Pancreas (tissue), 10 donors: ENCODE results near the gene TBC1D14. TPM values are rescaled to one million over a fixed set of nuclear protein-coding genes. Genes with fewer than 3 reads are reported as not detected.

Experiments
- ATAC-seq, 4 donors: fragments of 200-7000 bp; cut with Tn5 transposase; one replicate each; pipeline versions ENCODE4 v1.8.0 to v1.9.1; 2020; ENCODE audit warnings: mild to moderate bottlenecking in 4 of 4, moderate library complexity in 4 of 4
- DNase-seq, 6 donors: peaks; one replicate each; pipeline ENCODE4 v3.0.0-alpha.2; 2020
- FAIRE-seq: peaks from 2 replicates; lab custom pipeline; 2012; peaks lifted over from hg19 to GRCh38; lab: Jason Lieb, UNC
- H3K27ac ChIP-seq, 4 donors: fragments of 200-600 bp; sonication (generic); 1 replicate in 3 of 4; 2 replicates in 1 of 4; pipeline versions ENCODE4 v1.5.0 to v1.8.0; 2020
- H3K27me3 ChIP-seq, 4 donors: fragments of 200-600 bp; one replicate each; pipeline ENCODE4 v1.8.0; 2021
- H3K36me3 ChIP-seq, 3 donors: fragments of 200-600 bp; sonication (generic) in 1 of 3; one replicate each; pipeline versions ENCODE4 v1.5.0 to v1.8.0; 2020 to 2021
- H3K4me1 ChIP-seq, 3 donors: fragments of 200-600 bp; one replicate each; pipeline ENCODE4 v1.8.0; 2021
- H3K4me3 ChIP-seq, 4 donors: fragments of 200-600 bp; sonication (generic) in 2 of 4; one replicate each; pipeline versions ENCODE4 v1.5.0 to v1.8.0; 2020 to 2021
- H3K9me3 ChIP-seq, 4 donors: fragments of 200-600 bp; one replicate each; pipeline ENCODE4 v1.8.0; 2021
- CTCF ChIP-seq, 4 donors: fragments of 200-600 bp; sonication (generic) in 3 of 4; IDR thresholded peaks; one replicate each; pipeline versions ENCODE4 v1.5.0 to v1.8.0; 2021; ENCODE audit warnings: antibody characterized with exemption in 4 of 4
- WGBS, 2 donors: extraction: QIAGEN DNeasy Blood & Tissue Kit; methylation state at CpG; one replicate each; pipeline ENCODE4 v1.1.7; 2013; 5-methylcytosine and 5-hydroxymethylcytosine counted together
- intact Hi-C, 3 donors: fragments of 100-400 bp; cut with DNase I; formaldehyde crosslinking; loops; one replicate each; pipeline versions ENCODE4 v1.11.1 to v1.14.2; 2022
- polyA plus RNA-seq, 2 donors: library from polyadenylated mRNA; stranded (reverse); fragments of 200-250 nt; gene quantifications; one replicate each; pipeline ENCODE4 v1.2.3, GENCODE V29; 2013
- total RNA-seq, 6 donors: library from RNA; stranded (reverse); fragmentation: NEBNext Ultra II Directional in 4 of 6; extraction: Animal tissue kit (Norgen Biotek cat#: 25700) in 4 of 6; gene quantifications; one replicate each; pipeline versions ENCODE4 v1.2.1 to v1.2.4, GENCODE V29; 2021 to 2023
- donor health status: healthy with polysubstance abuse.
- donor health status: DM: no; HTN: no; CAD: no; lungs with moderate emphysema.
- donor health status: DM: no; HTN: no; CAD: no.
- donor health status: control.
- donor health status: control.
- donor health status: Bipolar disorder and iron deficiency.
- donor health status: DM: yes; HTN: yes; CAD: no.
- donor health status: DM: no; HTN: no; CAD: no.
- donor health status: DM: no; HTN: no; CAD: no.
- donor health status: DM: yes; HTN: yes; CAD: no.

TBC1D14 gene
- total and polyA plus RNA-seq, 8 donors: 8.9 to 23.9 (median 14.8) TPM

- ATAC-seq: peak; percentile 43 to 57 (median 52)
- DNase-seq: peak in 2 of 6 donors; percentile 48 to 54
- Histone ChIP-seq H3K36me3 (no peaks in the 10 kb centered on the region), H3K9me3 (no peaks in the 10 kb centered on the region), H3K27ac (peak overlapping the region in 3 of 4 donors; percentile 15 to 27 (median 18)), H3K27me3 (no peaks in the 10 kb centered on the region), H3K4me1 (peaks cover 8 to 19% (median 10%) of the 10 kb centered on the region in 3 donors), H3K4me3 (no peak overlapping the region)
- intact Hi-C loops: no loop called here
- TF ChIP-seq CTCF (IDR thresholded peaks at IDR 0.05): no peak
- no peak for FAIRE-seq
- 65 to 66% methylated on average over 17 of the region's 17 CpGs for WGBS, 2 donors
Observed at GRCh38 chr4:6955261-6955911, 45.8 kb downstream of the TBC1D14 start.

- intact Hi-C loops: no loop called here
- 94 to 96% methylated on average over 6 of the region's 6 CpGs for WGBS, 2 donors
- ATAC-seq: no peak
- H3K4me1 ChIP-seq: peaks cover 8 to 19% (median 10%) of the 10 kb centered on the region in 3 donors
- H3K36me3 ChIP-seq: no peaks in the 10 kb centered on the region
- no peak for TF ChIP-seq CTCF (IDR thresholded peaks at IDR 0.05)
- no peaks in the 10 kb centered on the region for H3K27me3 ChIP-seq
- H3K27ac ChIP-seq: peak overlapping the region in 2 of 4 donors; percentile 16 to 27
- no peak overlapping the region for H3K4me3 ChIP-seq
- H3K9me3 ChIP-seq: no peaks in the 10 kb centered on the region
- DNase-seq: peak in 1 of 6 donors; percentile 26
- FAIRE-seq: no peak
Observed at GRCh38 chr4:6956087-6956433, 46.4 kb downstream of the TBC1D14 start.

- DNase-seq (no peak), FAIRE-seq (no peak)
Observed at GRCh38 chr4:6956434-6957147, 47.0 kb downstream of the TBC1D14 start.

GRCh38 chr4:6957148-6957520 is 47.5 kb downstream of the TBC1D14 start:
- FAIRE-seq (no peak), DNase-seq (no peak), ATAC-seq (peak; percentile 8 to 46 (median 38))
- no peak overlapping the region for H3K4me3 ChIP-seq
- H3K27ac ChIP-seq: peak overlapping the region in 1 of 4 donors; percentile 27
- no peaks in the 10 kb centered on the region for H3K27me3 ChIP-seq
- TF ChIP-seq CTCF (IDR thresholded peaks at IDR 0.05): no peak
- intact Hi-C loops: no loop called here
- peaks cover 10 to 26% (median 10%) of the 10 kb centered on the region in 3 donors for H3K4me1 ChIP-seq
- H3K9me3 ChIP-seq: no peaks in the 10 kb centered on the region
- WGBS, 2 donors: 45 to 47% methylated on average over 6 of the region's 6 CpGs
- no peaks in the 10 kb centered on the region for H3K36me3 ChIP-seq

More at GRCh38 chr4:6956434-6957147, 47.0 kb downstream of the TBC1D14 start:
- Histone ChIP-seq H3K4me3 (no peak overlapping the region), H3K36me3 (no peaks in the 10 kb centered on the region), H3K4me1 (peaks cover 8 to 21% (median 10%) of the 10 kb centered on the region in 3 donors), H3K9me3 (no peaks in the 10 kb centered on the region), H3K27me3 (no peaks in the 10 kb centered on the region), H3K27ac (peak overlapping the region in 2 of 4 donors; percentile 4 to 16)
- ATAC-seq: peak in 1 of 4 donors; percentile 3
- no peak for TF ChIP-seq CTCF (IDR thresholded peaks at IDR 0.05)
- 89 to 94% methylated on average over 24 of the region's 24 CpGs for WGBS, 2 donors
- intact Hi-C loops: no loop called here
